Ureter (tissue), 1 donor: ENCODE measurements around the gene EGFL8. TPM values are rescaled to one million over a fixed set of nuclear protein-coding genes. Genes with fewer than 3 reads are reported as not detected.
A peak's percentile ranks its signal among the peaks of the same experiment; 100 is the strongest.

Experiments used
- DNase-seq: peaks from one replicate; pipeline ENCODE4 v3.0.0-alpha.2; 2020; ENCODE audit warnings: low spot score
- total RNA-seq: library from RNA; stranded (reverse); gene quantifications from one replicate; pipeline ENCODE4 v1.2.4, GENCODE V29; 2023
- donor health status: DM: yes; HTN: yes; CAD: no.

EGFL8 gene
- total RNA-seq, 1 donor from 2014 or later = 26.3 TPM

GRCh38 chr6:32146687-32147086 lies 17.7 kb upstream of the EGFL8 start:
- no peak for DNase-seq

- no peak for DNase-seq
Observed at GRCh38 chr6:32147401-32148132, 16.8 kb upstream of the EGFL8 start.

- DNase-seq = no peak
Observed at GRCh38 chr6:32148289-32149091, 15.9 kb upstream of the EGFL8 start.

- DNase-seq = no peak
Observed at GRCh38 chr6:32149092-32149755, 15.2 kb upstream of the EGFL8 start.

- DNase-seq = no peak
Observed at GRCh38 chr6:32149932-32150870, 14.2 kb upstream of the EGFL8 start.

GRCh38 chr6:32151181-32151862 lies 13.1 kb upstream of the EGFL8 start:
- no peak for DNase-seq

GRCh38 chr6:32151863-32152768 lies 12.3 kb upstream of the EGFL8 start, which contains the start of gene PRRT1:
Gene PRRT1, minus strand, starts transcription at chr6:32151939. Its CDS starts 112 bp downstream, at chr6:32151827.
- no peak for DNase-seq

GRCh38 chr6:32152769-32153563 lies 11.4 kb upstream of the EGFL8 start:
- DNase-seq = no peak

GRCh38 chr6:32153564-32154513 lies 10.6 kb upstream of the EGFL8 start, which contains the start of gene PPT2:
Gene PPT2, plus strand, starts transcription at chr6:32154141. Its CDS starts 454 bp downstream, at chr6:32154595.
- DNase-seq = peak; percentile 91

- DNase-seq = peak; percentile 78
Observed at GRCh38 chr6:32154514-32155161, 9.8 kb upstream of the EGFL8 start.

GRCh38 chr6:32156891-32157290 lies 7.5 kb upstream of the EGFL8 start:
- no peak for DNase-seq

- DNase-seq = no peak
Observed at GRCh38 chr6:32158052-32158451, 6.3 kb upstream of the EGFL8 start.

- no peak for DNase-seq
Observed at GRCh38 chr6:32163559-32164258, 686 bp upstream of the EGFL8 start.

GRCh38 chr6:32166411-32167061 lies 2.1 kb downstream of the EGFL8 start:
- no peak for DNase-seq

GRCh38 chr6:32167154-32167760 lies 2.9 kb downstream of the EGFL8 start:
- no peak for DNase-seq
